Esophagus squamous epithelium (tissue), 5 donors: Measurements from ENCODE around the gene NHERF1. TPM values are rescaled to one million over a fixed set of nuclear protein-coding genes. Genes with fewer than 3 reads are reported as not detected.

Experiments used
- DNase-seq: peaks from one replicate; lab custom pipeline; 2025; lab: John Stamatoyannopoulos, UW
- H3K27ac ChIP-seq, 4 donors: fragments of 200-600 bp; sonication (generic); one replicate each; pipeline ENCODE4 v1.5.1; 2016 to 2019; ENCODE audit warnings: mild to moderate bottlenecking in 1 of 4
- H3K27me3 ChIP-seq, 4 donors: fragments of 200-600 bp; sonication (generic); 1 replicate in 3 of 4; 2 replicates in 1 of 4; pipeline versions ENCODE4 v1.5.1 to v1.6.0; 2017 to 2021; ENCODE audit warnings: antibody characterized with exemption in 1 of 4
- H3K36me3 ChIP-seq, 3 donors: fragments of 200-600 bp; sonication (generic); one replicate each; pipeline ENCODE4 v1.5.1; 2016 to 2019
- H3K4me1 ChIP-seq, 3 donors: fragments of 200-600 bp; sonication (generic); one replicate each; pipeline ENCODE4 v1.5.1; 2017 to 2019
- H3K4me3 ChIP-seq, 4 donors: fragments of 200-600 bp; sonication (generic); 1 replicate in 3 of 4; 2 replicates in 1 of 4; pipeline ENCODE4 v1.5.1; 2016 to 2019; ENCODE audit warnings: mild to moderate bottlenecking in 2 of 4, moderate library complexity in 1 of 4
- H3K9me3 ChIP-seq, 3 donors: fragments of 200-600 bp; sonication (generic); one replicate each; pipeline ENCODE4 v1.5.1; 2016 to 2019
- CTCF ChIP-seq, 6 experiments: fragments of 450-650 bp in 4 of 6; fragments of 200-600 bp in 2 of 6; sonication (generic) in 2 of 6; IDR thresholded peaks; one replicate each; pipeline ENCODE4 v1.5.1; 2016 to 2019; ENCODE audit warnings: antibody characterized with exemption in 6 of 6, mild to moderate bottlenecking in 4 of 6, moderate library complexity in 4 of 6
- POLR2A ChIP-seq, 4 donors: fragments of 450-650 bp; IDR thresholded peaks; one replicate each; pipeline ENCODE4 v1.6.1; 2017; ENCODE audit warnings: antibody characterized with exemption in 4 of 4, mild to moderate bottlenecking in 4 of 4, moderate library complexity in 3 of 4
- WGBS, 2 donors: methylation state at CpG; one replicate each; pipeline ENCODE4 v1.1.5; 2018; 5-methylcytosine and 5-hydroxymethylcytosine counted together
- intact Hi-C: fragments of 100-400 bp; cut with DNase I; formaldehyde crosslinking; loops from one replicate; pipeline ENCODE4 v1.15.0; 2022
- total RNA-seq, 4 donors: library from RNA; depleted of rRNA; stranded (reverse); fragments of >200 nt; gene quantifications; one replicate each; pipeline ENCODE4 v1.1.0, GENCODE V29; 2016
- donor health status: DM: yes; HTN: yes; CAD: no.

The NHERF1 gene
- total RNA-seq, 4 donors from 2014 or later, result 214 to 483 (median 313) TPM

GRCh38 chr17:74772053-74772452, 23.6 kb downstream of the NHERF1 start:
- Histone ChIP-seq H3K9me3 (no peaks in the 10 kb centered on the region), H3K4me1 (peaks cover 23 to 74% (median 38%) of the 10 kb centered on the region in 3 donors), H3K4me3 (no peak overlapping the region), H3K36me3 (peaks cover 26 to 71% (median 44%) of the 10 kb centered on the region in 3 donors), H3K27me3 (no peaks in the 10 kb centered on the region), H3K27ac (no peak overlapping the region)
- TF ChIP-seq POLR2A (IDR thresholded peaks at IDR 0.05) (no peak), CTCF (IDR thresholded peaks at IDR 0.05) (no peak)
- no peak for DNase-seq
- 81 to 100% methylated on average over 1 to 12 of the region's 13 CpGs for WGBS, 2 donors
- intact Hi-C loops, result no loop called here

GRCh38 chr17:74773414-74773813, 25.0 kb downstream of the NHERF1 start:
- WGBS, 2 donors, result 33 to 100% methylated on average over 1 of the region's 6 CpGs
- TF ChIP-seq POLR2A (IDR thresholded peaks at IDR 0.05) (no peak), CTCF (IDR thresholded peaks at IDR 0.05) (no peak)

GRCh38 chr17:74773871-74774286, 25.5 kb downstream of the NHERF1 start:
- intact Hi-C loops, result no loop called here
- H3K36me3 ChIP-seq, result peaks cover 26 to 52% (median 36%) of the 10 kb centered on the region in 3 donors
- TF ChIP-seq CTCF (IDR thresholded peaks at IDR 0.05), result no peak
- TF ChIP-seq POLR2A (IDR thresholded peaks at IDR 0.05), result no peak

More at GRCh38 chr17:74773414-74773813, 25.0 kb downstream of the NHERF1 start:
- Histone ChIP-seq H3K4me1 (peaks cover 15 to 73% (median 35%) of the 10 kb centered on the region in 3 donors), H3K36me3 (peaks cover 26 to 57% (median 41%) of the 10 kb centered on the region in 3 donors), H3K27me3 (no peaks in the 10 kb centered on the region), H3K27ac (no peak overlapping the region), H3K4me3 (no peak overlapping the region), H3K9me3 (no peaks in the 10 kb centered on the region)
- DNase-seq, result no peak
- intact Hi-C loops, result no loop called here

GRCh38 chr17:74775409-74776043, 27.1 kb downstream of the NHERF1 start:
- DNase-seq, result no peak
- H3K4me3 ChIP-seq, result peak overlapping the region; percentile 59 to 99 (median 86)
- no peak for TF ChIP-seq CTCF (IDR thresholded peaks at IDR 0.05)
- TF ChIP-seq POLR2A (IDR thresholded peaks at IDR 0.05), result no peak
- intact Hi-C loops, result no loop called here
- no peaks in the 10 kb centered on the region for H3K9me3 ChIP-seq
- H3K4me1 ChIP-seq, result peaks cover 15 to 65% (median 26%) of the 10 kb centered on the region in 3 donors
- peak overlapping the region; percentile 71 to 88 (median 87) for H3K27ac ChIP-seq
- no peaks in the 10 kb centered on the region for H3K27me3 ChIP-seq
- 20 to 23% methylated on average over 8 of the region's 12 CpGs for WGBS, 2 donors
- peaks cover 21 to 45% (median 28%) of the 10 kb centered on the region in 3 donors for H3K36me3 ChIP-seq

More at GRCh38 chr17:74773871-74774286, 25.5 kb downstream of the NHERF1 start:
- H3K27me3 ChIP-seq, result no peaks in the 10 kb centered on the region
- 61 to 75% methylated on average over 3 to 6 of the region's 6 CpGs for WGBS, 2 donors
- no peak overlapping the region for H3K27ac ChIP-seq
- peaks cover 15 to 71% (median 34%) of the 10 kb centered on the region in 3 donors for H3K4me1 ChIP-seq
- DNase-seq, result no peak
- no peaks in the 10 kb centered on the region for H3K9me3 ChIP-seq
- no peak overlapping the region for H3K4me3 ChIP-seq
